AG09319 (cell line): ENCODE results near the gene MOCOS.
"Not testable (repeated sequence)": the region's sequence is repeated elsewhere in the genome, so short reads cannot be mapped to it uniquely, and the experiment has no call there.

Experiments used
- DNase-seq: peaks from one replicate; pipeline ENCODE4 v3.0.0-alpha.2; 2010; ENCODE audit warnings: low read depth; ENCODE audit errors: extremely low read depth
- TF ChIP-seq, protein P1 (sequence below): IDR thresholded peaks from 2 replicates; pipeline ENCODE4 v1.5.1; 2011; ENCODE audit warnings: low read depth, mild to moderate bottlenecking, inconsistent platforms, low read length, moderate library complexity

MOCOS gene

DNA sequence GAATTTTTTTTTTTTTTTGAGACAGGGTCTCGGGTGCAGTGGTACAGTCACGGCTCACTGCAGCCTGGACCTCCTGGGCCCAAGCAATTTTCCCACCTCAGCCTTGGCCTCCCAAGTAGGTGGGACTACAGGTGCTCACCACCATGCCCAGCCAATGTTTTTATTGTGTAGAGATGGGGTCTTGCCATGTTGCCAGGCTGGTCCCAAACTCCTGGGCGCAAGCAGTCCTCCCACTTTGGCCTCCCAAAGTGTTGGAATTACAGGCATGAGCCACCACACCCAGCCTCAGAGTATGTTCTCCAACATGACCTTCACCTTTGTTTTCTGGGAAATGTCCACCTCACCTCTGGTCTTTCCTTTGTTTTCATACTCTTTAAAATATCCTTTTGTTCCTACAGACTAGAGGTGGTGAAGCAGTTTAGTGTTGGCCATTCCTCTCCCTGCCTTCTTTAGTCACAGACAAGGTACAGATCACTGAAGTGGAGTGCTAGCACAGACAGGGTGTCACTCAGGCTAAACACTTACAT lies 19.5 kb upstream of the MOCOS start:
- TF ChIP-seq, protein P1, sequence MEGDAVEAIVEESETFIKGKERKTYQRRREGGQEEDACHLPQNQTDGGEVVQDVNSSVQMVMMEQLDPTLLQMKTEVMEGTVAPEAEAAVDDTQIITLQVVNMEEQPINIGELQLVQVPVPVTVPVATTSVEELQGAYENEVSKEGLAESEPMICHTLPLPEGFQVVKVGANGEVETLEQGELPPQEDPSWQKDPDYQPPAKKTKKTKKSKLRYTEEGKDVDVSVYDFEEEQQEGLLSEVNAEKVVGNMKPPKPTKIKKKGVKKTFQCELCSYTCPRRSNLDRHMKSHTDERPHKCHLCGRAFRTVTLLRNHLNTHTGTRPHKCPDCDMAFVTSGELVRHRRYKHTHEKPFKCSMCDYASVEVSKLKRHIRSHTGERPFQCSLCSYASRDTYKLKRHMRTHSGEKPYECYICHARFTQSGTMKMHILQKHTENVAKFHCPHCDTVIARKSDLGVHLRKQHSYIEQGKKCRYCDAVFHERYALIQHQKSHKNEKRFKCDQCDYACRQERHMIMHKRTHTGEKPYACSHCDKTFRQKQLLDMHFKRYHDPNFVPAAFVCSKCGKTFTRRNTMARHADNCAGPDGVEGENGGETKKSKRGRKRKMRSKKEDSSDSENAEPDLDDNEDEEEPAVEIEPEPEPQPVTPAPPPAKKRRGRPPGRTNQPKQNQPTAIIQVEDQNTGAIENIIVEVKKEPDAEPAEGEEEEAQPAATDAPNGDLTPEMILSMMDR = no peak
- no peak for DNase-seq

DNA sequence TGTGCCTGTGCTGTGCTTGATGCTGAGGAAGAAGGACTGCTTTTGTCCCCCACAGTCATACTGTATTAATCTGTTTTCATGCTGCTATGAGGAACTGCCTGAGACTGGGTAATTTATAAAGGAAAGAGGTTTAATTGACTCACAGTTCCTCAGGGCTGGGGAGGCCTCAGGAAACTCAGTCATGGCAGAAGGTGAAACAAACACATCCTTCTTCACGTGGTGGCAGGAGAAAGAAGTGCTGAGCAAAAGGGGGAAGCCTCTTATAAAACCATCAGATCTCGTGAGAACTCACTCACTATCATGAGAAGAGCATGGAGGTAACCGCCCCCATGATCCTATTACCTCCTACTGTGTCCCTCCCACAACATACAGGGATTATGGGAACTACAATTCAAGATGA lies 19.0 kb upstream of the MOCOS start:
- not testable (repeated sequence) for DNase-seq

DNA sequence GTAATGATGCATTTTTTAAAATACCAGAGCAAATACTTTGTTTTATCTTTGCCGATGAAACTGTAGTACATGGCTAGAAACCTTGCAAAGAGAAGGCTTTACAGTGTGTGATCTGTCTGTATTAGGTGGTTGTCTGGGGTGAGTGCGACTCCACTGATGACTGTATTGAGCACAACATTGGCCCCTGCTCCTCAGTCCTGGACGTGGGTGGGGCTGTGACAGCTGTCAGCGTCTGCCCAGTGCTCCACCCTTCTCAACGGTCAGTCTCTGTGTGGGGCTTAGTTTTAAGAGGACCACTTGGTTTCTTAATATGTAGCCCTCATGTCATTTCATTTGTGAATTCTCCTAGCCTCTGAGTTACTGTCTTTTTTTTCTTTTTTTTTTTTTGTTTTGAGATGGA lies 17.4 kb upstream of the MOCOS start:
- no peak for DNase-seq

DNA sequence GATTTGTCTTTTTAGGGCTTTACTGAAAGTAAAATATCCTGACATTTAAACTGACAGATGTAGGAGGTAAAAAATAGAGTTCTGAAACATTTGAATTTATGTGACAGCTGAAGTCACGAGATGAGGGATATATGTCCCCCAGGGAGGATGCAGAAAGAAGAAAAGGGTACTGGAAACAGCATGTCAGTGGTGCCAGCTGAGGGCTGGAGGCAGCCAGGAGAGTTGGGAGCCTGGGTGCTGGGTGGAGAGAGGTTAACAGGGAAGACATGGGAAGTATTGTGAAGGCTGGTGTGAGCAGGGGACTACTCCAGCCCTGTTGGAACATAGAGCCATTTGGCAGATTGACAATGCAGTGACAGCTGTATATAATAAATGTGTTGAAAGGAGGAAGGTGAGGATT lies 11.8 kb upstream of the MOCOS start:
- TF ChIP-seq, protein P1 = no peak
- DNase-seq = no peak

More for the DNA sequence above, 17.4 kb upstream of the MOCOS start:
- TF ChIP-seq, protein P1 = no peak

DNA sequence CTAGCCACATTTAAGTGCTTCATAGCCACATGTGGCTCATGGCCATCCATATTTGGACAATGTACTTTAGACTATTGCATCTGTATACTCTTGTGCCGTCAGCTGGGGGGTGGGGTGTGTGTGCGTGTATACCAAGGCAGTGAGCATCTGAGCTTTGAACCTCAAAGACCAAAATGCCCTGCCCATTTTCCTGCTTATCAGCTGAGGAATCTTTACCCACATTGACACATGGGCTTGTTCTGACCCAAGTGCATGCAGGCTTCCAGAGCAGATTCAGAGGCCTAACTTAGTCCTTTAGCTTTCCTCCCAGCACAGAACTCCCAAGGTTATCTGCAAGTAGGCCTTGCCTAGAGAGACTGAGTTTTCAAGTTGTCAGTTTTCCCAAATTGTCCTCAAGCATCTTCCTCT lies 11.1 kb upstream of the MOCOS start:
- TF ChIP-seq, protein P1 = no peak
- DNase-seq = no peak

DNA sequence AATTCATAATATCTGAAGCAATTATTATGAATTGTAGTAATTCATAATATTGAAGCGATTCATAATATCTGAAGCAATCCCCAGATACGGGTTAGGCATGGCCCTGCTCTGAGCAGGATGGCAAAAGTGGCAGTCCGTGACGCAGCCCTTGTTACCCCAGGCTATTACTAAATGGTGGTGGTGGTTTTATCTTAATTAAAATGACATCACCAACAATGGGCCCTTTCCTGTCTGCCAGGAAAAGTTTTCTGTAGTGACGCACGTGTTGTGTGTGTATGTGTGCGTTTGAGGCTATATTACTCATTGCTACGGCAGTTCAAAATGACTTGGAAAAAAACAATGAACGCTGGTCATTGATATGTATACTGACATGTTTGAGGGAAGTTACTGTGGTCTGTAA lies 10.6 kb upstream of the MOCOS start:
- DNase-seq = no peak

DNA sequence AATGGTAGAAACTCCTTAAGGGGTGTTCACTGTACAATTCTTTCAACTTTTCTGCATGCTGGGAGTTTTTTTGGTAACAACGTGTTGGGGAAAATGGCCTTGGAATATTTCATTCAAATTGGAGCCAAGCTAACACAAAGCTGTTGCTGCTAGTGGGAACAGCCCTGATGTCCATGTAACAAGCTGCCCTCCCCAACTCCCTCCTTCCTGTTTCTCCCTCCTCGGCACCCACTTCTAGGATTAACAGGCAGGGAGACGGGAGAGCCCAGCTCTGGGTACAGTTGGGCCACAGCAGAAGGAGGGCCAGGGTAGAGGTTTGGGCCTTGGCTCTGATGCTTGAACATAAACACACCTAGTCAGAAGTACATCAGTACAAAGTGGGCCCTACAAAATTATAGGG lies 9.4 kb upstream of the MOCOS start:
- no peak for DNase-seq

More for the DNA sequence above, 10.6 kb upstream of the MOCOS start:
- TF ChIP-seq, protein P1 = no peak

More for the DNA sequence above, 9.4 kb upstream of the MOCOS start:
- TF ChIP-seq, protein P1 = no peak
